HG02571 (cell line): ENCODE results near the gene KRTCAP2.
"Not testable (repeated sequence)": the region's sequence is repeated elsewhere in the genome, so short reads cannot be mapped to it uniquely, and the experiment has no call there.

Experiments used
- ATAC-seq: cut with Tn5 transposase; IDR thresholded peaks from one replicate; pipeline ENCODE4 v1.9.1; 2021; ENCODE audit warnings: mild to moderate bottlenecking, moderate library complexity; ENCODE audit not compliant: unreplicated experiment

The KRTCAP2 gene

DNA sequence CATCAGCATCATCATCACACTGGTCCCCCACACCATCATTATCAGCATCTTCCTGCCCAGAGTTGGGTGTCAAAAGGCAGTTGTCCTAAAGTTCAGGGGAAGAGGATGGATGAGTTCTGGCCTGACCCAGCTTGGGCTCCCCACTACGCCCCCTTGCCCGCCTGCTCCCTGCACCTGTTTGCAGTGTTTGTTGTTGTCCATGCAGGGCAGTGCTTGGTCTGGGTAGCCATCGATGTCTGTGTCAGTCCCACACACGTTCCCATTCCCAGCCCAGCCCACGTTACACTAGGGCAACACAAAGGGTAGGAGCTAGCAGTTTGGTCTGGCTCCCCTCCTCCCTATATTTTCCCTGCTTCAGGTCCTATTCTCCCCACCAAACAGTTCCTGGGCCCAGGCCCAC, 27.8 kb upstream of the KRTCAP2 start:
- no peak for ATAC-seq

DNA sequence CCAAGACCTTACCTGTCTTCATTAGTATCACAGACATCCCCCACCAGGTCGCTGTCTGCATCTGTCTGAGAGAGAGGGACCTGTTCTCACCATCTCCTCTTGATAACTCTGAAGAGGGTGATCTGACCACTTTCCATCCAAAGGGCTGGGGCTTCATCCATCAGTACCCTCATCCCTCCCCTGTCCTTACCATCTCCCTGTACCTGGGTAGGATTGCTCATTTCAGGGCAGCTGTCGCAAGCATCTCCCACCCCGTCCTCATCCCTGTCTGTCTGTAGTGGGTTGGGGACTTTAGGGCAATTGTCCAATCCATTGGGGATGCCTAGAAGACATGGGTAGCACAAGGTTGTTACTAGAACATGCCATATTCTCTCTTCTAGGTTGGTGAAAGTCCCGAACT, 26.7 kb upstream of the KRTCAP2 start:
- ATAC-seq: no peak

DNA sequence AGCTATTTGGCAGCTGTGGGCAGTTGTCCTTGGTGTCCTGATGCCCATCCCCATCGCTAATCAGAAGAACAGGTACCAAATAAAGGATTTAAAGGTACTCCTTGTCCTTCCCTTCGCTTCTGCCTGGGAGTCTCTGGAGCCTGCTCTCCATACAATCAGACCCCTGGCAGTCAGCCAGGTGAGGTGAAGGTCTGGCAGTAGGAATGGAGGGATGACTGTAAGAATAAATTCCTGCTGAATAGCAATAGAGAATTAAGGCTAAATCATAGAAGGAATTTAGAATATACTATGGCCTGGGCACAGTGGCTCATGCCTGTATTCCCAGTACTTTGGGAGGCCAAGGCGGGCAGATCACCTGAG, 25.4 kb upstream of the KRTCAP2 start:
- no peak for ATAC-seq

DNA sequence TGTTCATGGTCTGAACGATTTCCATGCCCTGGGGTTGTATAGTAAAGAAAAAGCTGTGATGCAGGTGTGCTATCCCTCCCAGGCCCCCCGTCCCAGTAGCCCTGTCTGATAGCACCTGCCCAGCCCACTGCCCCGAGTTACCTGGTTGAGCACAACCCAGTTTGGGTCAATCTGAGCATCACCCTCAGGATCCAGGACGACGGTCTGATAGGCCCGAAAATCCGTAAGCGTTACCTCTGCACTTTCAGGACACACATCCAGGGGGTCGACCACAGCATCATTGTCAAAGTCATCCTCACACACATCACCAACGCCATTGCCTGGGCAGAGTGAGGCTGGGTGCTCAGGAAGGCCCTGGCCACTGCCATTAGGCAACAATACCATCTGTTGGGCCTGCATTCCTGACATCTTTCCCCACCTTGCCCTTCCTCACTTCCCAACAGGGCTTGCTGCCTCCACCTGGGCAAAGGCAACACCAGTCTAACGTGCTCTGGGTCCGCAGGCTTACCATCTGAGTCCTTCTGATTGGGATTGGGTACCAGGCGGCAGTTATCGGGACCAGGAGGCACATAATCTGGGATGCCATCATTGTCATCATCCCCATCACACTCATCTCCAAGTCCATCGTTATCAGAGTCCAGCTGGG, 24.9 kb upstream of the KRTCAP2 start:
- ATAC-seq: no peak

DNA sequence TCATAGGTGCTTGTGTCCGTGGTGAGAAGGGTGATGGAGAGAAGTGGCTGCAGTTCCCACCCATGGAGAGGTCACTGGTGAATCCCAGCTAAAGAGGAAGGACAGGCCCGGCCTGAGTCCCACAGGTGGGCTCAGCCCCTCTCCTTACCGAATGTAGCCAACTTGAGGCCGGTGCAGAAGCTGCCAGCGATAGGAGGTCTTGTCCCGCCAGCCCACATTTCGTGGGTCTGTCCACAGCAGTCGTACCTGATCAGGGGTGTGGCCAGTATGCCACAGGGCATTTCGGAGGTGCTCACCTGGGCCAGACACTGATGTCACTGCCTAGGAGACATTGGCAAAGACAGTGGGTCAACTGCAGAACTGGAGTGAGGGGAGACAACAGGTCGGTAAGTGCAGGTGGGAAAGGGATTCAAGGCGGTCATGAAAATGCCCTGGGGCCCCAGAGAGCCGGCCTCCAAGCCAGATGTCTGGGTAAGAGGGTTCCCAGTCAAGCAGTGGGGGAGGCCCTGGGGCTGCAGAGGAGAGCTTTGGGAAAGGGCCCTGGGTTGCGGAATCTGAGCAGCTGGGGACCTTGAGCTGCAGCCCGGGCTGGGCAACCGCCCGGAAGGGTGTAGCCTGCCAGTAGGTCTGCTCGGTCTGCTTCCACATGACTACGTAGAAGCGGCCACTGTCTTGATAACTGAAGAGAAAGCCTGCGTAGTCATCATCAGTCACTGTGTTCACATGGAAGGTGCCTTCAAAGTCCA, 24.0 kb upstream of the KRTCAP2 start:
- ATAC-seq: no peak

DNA sequence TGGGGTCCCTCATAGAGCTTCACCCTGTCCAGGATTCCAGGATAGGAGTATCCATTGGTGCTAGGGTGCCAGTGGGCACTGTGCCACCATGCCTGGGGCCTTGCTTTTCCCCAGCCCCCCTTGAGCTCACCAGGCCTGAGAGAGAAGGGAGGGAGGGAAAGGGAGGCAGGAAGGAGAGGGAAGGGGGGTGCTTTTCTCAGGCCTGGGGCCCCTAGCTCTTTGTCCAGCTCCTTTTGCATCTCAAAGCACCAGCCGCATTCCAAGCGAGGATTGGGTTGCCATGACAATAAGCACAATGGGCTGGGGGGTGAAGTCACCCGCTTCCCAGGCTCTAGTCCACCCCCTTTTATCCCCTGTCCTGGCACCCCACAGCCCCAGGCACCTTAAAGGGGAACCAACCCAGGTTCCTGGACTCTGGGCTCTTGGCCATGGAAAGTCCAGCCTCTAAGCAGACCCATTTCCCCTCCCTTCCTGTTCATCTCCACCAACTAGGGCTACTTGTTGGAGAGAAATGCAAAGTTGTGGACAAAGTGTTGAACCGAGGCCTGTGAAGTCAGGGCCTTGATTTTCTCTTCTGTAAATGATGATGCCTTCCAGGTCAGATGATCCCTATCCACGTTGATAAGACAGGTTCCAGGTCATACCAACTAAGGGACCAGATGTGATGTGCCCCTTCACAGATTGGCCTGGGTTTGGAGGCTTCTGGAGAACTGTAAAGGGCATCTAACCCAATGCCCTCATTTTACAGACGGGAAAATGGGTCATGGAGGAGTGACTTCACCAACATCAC, 23.2 kb upstream of the KRTCAP2 start:
- ATAC-seq: no peak

DNA sequence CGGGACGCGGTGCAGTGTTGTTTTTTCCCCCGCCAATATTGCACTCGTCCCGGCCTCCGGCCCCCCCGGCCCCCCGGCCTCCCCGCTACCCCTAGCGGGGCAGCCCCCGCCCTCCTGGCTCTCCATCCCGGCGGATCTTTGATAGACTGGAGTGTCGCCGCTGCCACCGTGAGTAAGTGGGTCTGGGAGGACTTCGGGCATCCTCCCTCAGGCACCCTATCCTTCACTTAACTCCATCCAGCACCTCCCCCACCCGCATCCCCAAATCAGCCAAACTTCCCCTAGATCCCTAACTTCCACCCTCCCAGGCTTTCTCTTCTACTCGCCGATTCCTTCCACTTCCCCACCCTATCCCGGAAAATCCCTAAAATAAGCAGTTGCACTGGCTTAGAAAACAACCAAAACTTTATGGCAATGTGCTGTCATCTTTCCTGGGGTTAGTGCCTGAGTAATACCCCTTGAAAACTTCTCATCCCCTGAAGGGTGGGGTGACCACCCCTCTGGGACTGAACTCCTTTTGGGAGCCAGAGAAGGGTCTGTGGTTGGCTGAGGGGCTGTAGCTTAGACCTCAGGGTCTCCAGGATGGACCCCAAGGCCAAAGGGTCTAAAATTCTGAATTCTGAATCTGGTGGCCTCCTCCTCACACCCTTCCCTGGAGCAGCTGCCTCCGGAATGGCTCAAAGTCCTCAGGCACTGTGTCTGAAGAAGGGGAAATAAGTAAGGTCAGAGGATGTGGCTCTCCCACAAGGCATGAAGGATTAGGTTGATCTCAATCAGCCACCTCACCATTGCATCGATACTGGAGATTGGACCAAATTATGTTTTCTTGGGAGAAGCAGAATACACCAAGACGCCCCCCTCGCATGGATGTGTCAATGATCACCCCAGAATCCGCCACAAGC, 22.3 kb upstream of the KRTCAP2 start:
- ATAC-seq: no peak

DNA sequence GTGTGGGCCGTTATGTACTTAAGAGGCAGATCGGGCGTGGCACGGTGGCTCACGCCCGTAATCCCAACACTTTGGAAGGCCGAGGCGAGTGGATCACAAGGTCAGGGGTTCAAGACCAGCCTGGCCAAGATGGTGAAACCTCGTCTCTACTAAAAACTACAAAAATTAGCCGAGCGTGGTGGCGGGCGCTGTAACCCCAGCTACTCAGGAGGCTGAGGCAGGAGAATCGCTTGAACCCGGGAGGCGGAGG, 20.8 kb upstream of the KRTCAP2 start:
- ATAC-seq: not testable (repeated sequence)

DNA sequence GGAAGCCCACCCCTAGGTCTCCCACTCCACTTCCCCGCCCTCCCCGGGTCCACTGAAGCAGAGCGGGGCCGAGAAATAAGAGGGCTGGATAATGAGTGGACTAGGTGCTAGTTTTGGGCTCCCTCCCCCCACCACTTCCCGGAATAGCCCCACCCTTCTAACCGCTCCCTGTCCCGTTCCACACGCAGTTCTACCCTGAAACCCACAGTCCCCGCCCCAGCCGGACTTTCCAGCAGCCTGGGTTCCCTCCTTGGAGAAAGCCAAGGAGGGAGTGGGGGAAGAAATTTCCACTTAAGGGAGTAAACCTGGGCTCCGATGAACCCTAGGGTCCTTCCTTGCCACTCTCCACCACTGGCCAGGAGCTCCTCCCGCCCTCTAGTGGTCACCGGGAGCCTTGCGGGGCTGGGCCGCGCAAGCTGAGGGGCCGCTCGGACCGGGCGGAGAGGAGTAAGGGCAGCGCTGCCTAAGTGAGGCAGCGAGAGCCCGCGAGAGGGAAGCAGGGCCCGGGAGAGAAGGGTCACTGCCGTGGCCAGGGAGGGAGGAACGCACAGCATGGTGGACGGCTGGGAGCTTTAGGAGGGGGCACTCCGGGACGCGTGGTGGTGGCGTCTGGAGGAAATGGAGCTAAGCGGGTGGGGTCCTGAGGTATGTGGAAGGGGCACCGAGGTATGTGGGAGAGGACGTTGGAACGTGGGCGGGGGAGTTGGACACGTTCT, 20.3 kb upstream of the KRTCAP2 start:
- peak; percentile 58 for ATAC-seq

DNA sequence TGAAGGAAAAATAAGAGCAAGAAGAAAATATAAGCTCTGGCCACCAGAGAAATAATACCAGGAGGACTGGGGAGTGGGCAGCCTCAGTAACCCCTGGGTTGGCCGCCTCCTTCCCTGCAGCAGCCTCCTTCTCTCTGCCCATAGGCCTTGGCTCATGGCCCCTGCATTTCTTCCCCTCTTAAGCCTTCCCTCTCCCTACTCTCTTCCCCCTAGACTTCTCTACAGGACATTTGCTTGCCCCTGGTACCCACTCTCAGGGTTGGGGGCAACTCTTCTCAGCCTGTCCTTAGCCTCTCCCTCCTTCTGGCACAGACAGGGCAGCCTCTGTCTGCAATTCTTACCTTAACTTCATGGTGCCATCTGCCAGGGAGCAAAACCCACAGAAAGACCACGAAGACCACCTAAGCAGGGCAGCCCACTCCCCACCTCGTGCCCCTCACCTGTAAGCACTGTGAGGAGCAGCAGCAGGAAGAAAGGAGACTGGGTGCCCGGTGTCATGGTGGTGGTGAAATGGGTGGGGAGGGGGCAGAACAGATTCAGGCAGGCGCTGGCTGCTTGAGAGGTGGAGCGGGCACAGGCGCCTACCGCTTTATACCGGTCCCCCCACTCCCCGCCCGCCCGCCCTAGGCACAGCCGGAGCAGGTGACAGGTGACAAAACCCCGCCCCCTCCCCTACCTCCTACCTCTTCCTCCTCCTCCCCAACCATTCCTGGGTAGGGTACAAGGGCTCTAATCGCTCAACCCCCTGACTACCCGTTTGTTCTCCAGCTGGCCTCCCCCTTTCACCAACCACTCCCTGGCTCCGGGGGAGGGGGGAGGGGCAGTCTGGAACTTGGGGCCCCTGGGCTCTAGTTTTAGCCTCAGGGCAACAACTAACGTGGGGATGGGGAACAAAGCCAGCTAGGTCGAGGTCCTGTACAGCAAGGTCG, 19.5 kb upstream of the KRTCAP2 start:
- ATAC-seq: no peak

DNA sequence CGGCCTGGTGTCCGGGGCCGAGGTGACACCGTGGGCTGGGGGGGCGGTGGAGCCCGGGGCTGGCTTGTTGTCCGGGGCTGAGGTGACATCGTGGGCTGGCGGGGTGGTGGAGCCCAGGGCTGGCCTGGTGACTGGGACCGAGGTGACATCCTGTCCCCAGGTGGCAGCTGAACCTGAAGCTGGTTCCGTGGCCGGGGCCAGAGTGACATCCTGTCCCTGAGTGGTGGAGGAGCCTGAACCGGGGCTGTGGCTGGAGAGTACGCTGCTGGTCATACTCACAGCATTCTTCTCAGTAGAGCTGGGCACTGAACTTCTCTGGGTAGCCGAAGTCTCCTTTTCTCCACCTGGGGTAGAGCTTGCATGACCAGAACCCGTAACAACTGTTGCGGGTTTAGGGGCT, 18.8 kb upstream of the KRTCAP2 start:
- no peak for ATAC-seq

DNA sequence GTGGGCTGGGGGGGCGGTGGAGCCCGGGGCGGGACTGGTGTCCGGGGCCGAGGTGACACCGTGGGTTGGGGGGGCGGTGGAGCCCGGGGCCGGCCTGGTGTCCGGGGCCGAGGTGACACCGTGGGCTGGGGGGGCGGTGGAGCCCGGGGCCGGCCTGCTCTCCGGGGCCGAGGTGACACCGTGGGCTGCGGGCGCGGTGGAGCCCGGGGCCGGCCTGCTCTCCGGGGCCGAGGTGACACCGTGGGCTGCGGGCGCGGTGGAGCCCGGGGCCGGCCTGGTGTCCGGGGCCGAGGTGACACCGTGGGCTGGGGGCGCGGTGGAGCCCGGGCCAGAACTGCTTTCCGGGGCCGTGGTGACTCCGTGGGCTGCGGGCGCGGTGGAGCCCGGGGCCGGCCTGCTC, 16.8 kb upstream of the KRTCAP2 start:
- not testable (repeated sequence) for ATAC-seq

DNA sequence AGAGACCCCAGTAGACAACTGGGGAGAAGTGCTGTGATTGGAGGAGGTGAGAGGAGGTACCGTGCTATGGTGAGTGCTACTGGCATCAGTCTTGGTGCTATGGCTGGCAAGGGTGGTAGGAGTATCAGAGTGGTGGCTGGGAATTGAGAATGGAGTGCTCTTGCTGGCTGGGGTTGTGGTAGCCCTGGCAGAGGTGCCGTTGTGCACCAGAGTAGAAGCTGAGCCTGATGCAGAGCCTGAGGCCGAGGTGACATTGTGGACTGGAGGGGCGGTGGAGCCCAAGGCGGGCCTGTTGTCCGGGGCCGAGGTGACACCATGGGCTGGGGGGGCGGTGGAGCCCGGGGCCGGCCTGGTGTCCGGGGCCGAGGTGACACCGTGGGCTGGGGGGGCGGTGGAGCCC, 15.2 kb upstream of the KRTCAP2 start:
- no peak for ATAC-seq

DNA sequence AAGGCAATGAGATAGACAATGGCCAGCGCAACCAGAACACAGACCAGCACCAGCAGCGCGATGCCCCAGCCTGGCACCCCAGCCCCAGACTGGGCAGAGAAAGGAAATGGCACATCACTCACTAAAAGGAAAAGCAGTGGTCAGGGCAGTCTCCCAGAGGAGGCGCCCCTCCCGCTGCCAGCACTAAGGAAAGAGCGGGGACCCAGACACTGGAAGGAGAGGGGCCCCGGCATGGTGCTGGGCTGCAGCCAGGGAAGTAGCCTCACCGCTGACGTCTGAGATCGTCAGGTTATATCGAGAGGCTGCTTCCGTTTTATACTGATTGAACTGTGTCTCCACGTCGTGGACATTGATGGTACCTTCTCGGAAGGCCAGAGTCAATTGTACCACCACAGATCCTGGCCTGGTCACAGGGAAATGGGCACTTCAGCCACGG, 14.4 kb upstream of the KRTCAP2 start:
- no peak for ATAC-seq

DNA sequence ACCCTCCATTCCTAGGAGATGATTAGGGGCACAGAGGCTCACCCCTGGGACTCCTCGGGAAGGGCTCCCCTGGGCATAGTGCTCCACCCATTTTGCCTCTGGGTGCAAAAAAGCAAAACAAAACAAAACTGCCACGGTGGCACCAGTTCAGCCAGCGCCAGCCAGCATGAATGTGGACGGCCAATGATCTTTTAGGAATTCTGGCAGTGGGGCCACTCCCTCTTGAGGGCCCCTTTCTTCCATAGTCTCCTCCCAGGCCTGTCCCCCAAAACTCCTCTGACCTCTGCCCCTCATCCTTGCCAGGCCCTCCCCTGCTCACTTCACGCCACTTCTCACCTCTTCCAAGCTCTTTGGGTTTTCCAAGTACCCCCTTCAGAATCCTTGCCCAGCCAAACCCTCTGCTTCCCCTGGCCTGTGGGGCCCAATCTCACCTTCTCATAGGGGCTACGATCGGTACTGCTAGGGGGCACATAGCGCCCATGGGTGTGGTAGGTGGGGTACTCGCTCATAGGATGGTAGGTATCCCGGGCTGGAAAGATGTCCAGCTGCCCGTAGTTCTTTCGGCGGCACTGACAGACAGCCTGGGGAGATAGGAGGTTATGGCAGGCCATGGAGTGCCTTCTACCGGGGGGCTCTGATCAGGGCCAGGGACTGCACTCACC, 13.8 kb upstream of the KRTCAP2 start:
- ATAC-seq: no peak

DNA sequence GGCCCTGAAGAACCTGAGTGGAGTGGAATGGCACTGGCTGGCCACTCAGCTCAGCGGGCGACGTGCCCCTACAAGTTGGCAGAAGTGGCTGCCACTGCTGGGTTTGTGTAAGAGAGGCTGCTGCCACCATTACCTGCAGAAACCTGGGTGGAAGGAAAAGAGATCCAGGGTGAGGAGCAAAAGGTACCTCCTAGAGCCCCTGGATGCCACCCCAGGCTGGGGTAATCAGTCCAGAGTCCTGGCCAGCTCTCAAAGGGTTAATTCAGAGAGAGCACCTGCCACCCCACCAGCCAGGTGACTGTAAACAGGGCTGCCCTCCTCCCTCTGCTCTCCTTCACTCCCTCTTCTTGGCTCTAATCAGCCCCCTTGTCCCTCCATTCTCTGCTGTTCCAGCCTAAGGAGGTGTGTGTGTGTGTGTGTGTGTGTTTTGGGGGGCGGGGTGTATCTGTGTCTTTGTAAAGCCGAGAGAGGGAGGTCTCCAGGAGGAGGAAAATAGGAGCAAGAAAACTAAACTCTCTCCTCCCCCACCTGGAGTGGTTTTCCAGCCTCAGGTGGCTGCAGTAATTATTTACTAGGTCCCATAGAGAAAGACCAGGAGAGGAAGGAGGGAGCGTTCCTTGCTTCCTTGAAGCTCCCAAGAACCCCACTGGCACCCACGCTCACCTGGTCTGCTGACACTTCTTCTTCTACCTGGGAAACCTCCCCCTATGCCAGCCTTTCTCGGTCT, 13.1 kb upstream of the KRTCAP2 start:
- no peak for ATAC-seq

DNA sequence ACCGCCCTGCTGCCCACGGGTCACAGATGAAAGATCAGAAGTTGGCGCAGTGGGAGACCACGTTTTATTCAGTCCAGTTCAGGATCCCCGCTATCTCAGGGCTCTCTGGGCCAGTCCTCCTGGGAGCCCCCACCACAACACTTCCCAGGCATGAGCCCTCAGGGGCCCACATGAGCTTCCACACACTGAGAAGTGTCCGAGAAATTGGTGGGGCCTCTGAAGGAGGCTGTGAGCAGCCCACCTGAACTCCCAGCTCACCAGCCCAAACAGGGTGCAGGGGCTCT, 12.6 kb upstream of the KRTCAP2 start:
- no peak for ATAC-seq
